ENCODE data around the gene NPAS2.

The NPAS2 gene

DNA sequence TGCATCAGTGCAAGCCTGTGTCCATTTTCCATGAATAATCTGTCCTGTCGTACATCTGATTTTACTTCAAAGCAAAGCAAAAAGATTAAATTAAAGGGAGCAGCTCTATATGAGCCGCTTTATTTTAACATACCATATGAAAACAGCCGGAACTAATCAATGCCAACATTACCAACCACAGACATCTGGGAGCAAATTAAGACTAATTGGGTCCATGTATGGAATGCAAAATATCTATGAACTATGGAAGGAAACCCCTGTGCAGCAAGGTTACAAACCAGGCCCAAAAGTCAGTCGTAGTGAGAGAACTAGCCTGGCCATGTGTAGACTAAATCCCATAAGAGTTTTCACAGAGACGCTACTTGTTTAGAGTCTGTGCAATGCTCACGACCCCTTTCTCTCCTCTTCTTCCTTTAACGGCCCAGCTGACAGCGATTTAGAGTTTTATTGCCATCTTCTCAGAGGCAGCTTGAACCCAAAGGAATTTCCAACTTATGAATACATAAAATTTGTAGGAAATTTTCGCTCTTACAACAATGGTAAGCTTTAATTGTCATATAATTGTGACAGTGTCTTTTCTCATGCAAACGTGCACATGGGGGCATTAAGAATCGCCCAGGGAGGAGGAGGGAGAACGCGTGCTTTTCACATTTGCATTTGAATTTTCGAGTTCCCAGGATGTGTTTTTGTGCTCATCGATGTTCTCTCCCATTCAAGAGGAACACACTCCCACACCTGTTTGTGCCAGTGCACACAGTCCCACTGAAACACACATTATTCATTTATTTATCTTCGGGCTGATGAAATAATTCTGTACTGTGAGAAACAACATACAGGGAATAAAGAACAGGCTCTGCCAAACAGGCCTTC lies 129.2 kb downstream of the NPAS2 start:
- no peak for DNase-seq

DNA sequence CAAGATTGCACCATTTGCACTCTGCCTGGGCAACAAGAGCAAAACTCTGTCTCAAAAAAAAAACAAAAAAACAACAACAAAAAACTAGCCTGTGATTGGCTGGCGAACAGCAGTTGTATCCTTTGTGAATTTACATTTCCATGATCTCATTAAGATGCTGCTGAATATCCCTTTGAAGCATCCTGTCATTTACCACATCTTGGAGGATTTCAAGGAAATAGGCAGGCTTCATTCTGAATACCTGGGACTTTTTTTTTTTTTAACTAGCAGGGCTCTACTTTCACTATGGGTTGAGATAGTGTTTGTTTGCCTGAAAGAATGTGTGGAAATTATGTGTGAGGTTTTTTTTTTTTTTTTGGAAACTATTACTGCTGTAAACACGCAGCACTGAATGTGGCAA lies 132.6 kb downstream of the NPAS2 start:
- peak; percentile 3 for DNase-seq

- DNase-seq, result no peak
Measured at GRCh38 chr2:100953406-100954043, 133.6 kb downstream of the NPAS2 start.

- no peak for DNase-seq
Measured at GRCh38 chr2:100954044-100954420, 134.1 kb downstream of the NPAS2 start.

DNA sequence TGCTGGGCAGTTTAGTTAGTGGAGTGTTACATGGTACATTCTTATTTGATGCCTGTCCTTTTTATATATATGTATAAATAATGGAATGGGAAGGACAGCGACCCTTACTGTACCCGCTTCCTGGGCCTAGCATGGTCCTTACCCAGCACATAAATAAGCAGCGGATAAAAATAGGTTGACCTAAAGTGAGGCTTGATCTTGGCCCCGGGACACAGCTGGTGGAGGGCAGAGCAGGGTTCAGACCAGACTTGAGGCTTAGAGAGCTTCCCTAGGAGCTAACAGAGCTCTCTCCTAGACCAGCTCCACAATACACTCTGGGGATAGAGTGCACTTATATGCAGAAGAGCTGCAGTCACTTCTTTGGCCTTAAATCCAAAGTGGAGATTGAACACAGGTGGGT lies 135.3 kb downstream of the NPAS2 start:
- DNase-seq, result no peak

- DNase-seq, result no peak
Measured at GRCh38 chr2:100956081-100956480, 136.1 kb downstream of the NPAS2 start.

- DNase-seq, result no peak
Measured at GRCh38 chr2:100957996-100958653, 138.2 kb downstream of the NPAS2 start.

GRCh38 chr2:100959225-100959880 lies 139.4 kb downstream of the NPAS2 start:
- DNase-seq, result no peak

DNA sequence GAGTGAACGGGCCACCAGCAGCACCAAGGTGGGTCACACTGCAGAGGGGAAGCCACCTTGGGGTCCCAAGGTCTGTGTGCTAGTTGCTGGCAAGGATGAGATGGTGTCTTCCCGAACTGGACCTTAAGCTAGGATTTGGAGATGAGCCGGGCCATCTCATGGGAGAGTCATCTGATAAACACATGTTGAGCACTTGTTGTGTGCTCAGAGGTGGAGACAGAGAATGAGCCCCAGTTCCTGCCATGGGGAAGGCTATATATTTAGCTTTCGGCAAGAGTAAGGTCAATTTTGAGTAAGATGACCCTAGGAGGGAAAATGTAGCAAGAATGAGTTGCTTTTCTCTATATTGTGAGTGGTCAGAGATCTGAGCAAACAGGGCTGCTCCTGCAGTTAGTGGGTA lies 140.7 kb downstream of the NPAS2 start:
- no peak for DNase-seq

DNA sequence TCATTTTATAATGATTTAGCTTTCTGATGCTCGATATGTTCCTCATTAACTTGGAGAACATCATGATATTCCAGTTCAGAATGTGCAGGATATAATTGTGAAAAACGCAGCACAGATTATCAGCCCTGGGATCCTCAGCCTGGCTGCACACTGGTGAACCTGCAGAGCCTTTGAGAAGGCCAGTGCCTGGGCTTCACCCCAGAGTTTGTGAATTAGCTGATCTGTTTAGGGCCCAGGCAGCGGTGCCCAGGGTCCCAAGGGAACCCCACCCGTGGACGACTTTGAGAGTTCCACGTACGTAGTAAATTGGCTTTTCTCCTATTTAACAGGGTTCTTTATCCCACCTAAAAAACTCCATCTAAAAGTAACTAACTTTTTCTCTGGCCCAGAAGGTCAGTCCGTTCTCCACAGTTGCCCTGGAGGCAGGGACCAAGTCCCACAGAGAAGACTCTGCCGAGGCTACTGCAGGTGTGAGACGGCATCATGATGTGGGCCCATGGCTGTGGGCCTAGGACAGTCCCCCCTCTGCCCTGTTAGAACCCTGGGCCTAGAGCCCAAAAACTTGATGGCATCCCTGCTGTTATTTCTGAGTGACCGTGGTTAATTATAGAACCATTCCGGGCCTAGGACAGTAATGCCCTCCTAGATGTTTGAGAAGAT lies 142.6 kb downstream of the NPAS2 start:
- no peak for DNase-seq

DNA sequence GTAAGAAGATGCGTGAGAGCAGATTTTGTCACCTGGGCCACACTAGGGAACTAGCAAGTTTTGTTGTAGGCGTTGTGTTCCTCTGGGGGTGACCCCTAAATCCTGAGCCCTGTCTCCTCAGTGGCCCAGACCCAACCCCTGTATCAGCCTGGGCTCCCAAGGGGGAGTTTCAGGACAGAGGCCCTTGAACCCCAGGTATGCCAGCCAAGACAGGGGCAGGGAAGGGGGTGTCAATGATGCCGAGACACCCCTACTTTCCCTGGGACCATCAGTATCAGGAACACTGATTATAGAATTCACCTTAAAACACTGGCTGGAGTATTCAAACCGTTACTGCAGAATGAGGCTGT lies 143.1 kb downstream of the NPAS2 start:
- no peak for DNase-seq

- no peak for DNase-seq
Measured at GRCh38 chr2:100964222-100964621, 144.3 kb downstream of the NPAS2 start.

DNA sequence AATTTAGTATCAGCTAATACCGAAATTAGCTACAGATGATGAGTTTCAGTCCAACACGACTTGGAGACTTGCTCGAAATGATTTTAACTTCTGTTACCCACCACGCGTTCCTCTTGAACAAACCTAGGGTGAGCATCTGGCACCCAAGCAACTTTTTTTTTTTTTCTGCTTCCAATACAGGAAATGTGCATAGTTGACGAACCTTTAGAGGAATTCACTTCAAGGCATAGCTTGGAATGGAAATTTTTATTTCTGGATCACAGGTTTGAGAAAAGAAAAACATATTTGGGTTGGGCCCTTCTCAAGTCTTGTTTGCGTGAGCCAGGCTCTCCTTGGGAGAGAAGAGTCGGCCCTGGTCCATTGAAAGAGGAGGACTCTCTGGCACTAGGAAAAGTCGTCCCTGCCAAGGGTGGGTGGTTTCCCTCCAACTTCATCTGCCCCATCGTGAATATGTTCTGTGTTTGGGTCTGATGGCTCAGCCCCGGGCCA lies 144.8 kb downstream of the NPAS2 start:
- no peak for DNase-seq

DNA sequence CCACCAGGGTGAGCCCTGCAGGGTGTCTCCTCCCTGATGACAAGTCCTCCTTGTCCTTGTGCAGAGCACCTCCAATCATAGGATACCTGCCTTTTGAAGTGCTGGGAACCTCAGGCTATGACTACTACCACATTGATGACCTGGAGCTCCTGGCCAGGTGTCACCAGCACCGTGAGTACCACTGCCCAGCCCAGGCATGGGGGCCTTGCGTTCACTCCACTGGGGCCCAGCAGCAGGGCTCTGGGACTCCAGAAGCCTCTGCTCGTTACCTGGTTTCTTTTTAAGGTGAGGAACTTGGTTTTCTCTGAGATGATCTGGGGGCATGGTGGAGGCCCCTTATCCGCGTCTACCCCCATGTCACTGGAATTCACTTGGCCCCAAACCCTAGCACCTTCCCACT lies 145.7 kb downstream of the NPAS2 start:
- no peak for DNase-seq

DNA sequence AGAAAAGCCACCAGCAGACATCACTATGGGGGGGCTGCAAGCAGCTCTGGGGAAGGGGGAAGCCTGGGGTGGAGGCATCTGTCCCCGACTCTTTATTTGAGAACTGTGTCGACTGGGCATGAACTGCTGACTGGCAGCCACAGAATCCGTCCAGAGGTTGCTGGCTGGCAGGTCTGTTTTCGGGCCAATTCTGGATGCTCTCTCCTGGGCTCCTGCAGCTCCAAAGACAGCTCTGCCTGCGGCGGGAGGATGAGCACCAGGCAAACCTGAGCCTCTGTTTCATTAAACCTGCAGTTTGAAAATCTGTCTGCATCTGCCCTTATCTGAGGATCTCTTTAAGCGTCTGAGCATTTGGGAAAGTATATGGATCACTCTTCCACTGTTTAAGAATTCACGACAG lies 147.8 kb downstream of the NPAS2 start:
- no peak for DNase-seq

- DNase-seq, result no peak
Measured at GRCh38 chr2:100968146-100969145, 148.5 kb downstream of the NPAS2 start.

- DNase-seq, result no peak
Measured at GRCh38 chr2:100969998-100970397, 150.1 kb downstream of the NPAS2 start.

- no peak for DNase-seq
Measured at GRCh38 chr2:100971221-100971620, 151.3 kb downstream of the NPAS2 start.

DNA sequence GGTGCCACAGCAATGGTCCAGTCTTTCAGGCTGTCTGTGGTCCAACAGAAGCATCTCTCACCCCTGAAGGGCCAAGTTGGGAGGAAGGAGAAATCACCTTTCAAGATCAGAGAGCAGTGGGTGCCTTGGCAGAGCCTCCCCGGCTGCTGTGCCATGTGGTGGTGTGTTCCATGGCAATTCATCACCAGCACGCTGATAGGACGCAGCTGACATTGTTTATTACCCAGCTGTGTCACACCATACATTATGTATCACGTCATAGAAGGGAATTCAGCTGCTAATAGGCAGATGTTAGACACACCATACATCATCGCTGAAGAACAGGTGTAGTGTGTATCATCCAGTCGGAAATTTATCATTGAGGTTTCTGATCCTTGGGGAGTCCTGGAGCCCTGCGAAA lies 152.5 kb downstream of the NPAS2 start:
- no peak for DNase-seq

GRCh38 chr2:100974712-100975520 lies 155.0 kb downstream of the NPAS2 start:
- no peak for DNase-seq

GRCh38 chr2:100975521-100975785 lies 155.5 kb downstream of the NPAS2 start:
- no peak for DNase-seq
